Endodermal cell (in vitro differentiated cells): Measurements from ENCODE around the gene KCNG4. TPM values are rescaled to one million over a fixed set of nuclear protein-coding genes. Genes with fewer than 3 reads are reported as not detected.
A peak's percentile ranks its signal among the peaks of the same experiment; 100 is the strongest.

Experiments
- DNase-seq: peaks from one replicate; pipeline ENCODE4 v3.0.0-alpha.2; 2017
- H3K27ac ChIP-seq: 2 replicates; pipeline ENCODE4 v1.5.1; 2013; ENCODE audit warnings: mild to moderate bottlenecking, low read depth, low read length, moderate library complexity
- H3K27me3 ChIP-seq: 2 replicates; pipeline ENCODE4 v1.6.1; 2013; ENCODE audit warnings: mild to moderate bottlenecking, low read length, moderate library complexity; ENCODE audit not compliant: insufficient read depth, control insufficient read depth, poor library complexity, severe bottlenecking
- H3K36me3 ChIP-seq: 2 replicates; pipeline ENCODE4 v1.7.0; 2013; ENCODE audit warnings: mild to moderate bottlenecking, low read length, moderate library complexity; ENCODE audit not compliant: control insufficient read depth, insufficient read depth
- H3K4me1 ChIP-seq: one replicate; pipeline ENCODE4 v1.7.0; 2013; ENCODE audit warnings: low read length; ENCODE audit not compliant: control insufficient read depth, insufficient read depth
- H3K4me3 ChIP-seq: 2 replicates; pipeline ENCODE4 v1.5.1; 2013; ENCODE audit warnings: mild to moderate bottlenecking, low read length, moderate library complexity
- H3K9ac ChIP-seq: 2 replicates; pipeline ENCODE4 v1.6.1; 2013; ENCODE audit warnings: mild to moderate bottlenecking, low read length, moderate library complexity; ENCODE audit not compliant: poor library complexity, severe bottlenecking; ENCODE audit errors: extremely low read depth
- H3K9me3 ChIP-seq: 2 replicates; pipeline ENCODE4 v1.6.1; 2013; ENCODE audit warnings: mild to moderate bottlenecking, low read length, moderate library complexity; ENCODE audit not compliant: control insufficient read depth
- H3K27ac Mint-ChIP-seq: 2 replicates; pipeline ENCODE4 v1.8.0; 2020; ENCODE audit warnings: mixed read lengths
- H3K27me3 Mint-ChIP-seq: 2 replicates; pipeline ENCODE4 v1.8.0; 2021; ENCODE audit warnings: mild to moderate bottlenecking, mixed read lengths; ENCODE audit not compliant: insufficient read depth
- H3K36me3 Mint-ChIP-seq: 2 replicates; pipeline ENCODE4 v1.8.0; 2020; ENCODE audit warnings: low read depth, mixed read lengths
- H3K4me1 Mint-ChIP-seq: 2 replicates; pipeline ENCODE4 v1.8.0; 2020; ENCODE audit warnings: mixed read lengths
- H3K4me3 Mint-ChIP-seq: 2 replicates; pipeline ENCODE4 v1.8.0; 2020; ENCODE audit warnings: mild to moderate bottlenecking, moderate library complexity, mixed read lengths
- H3K9me3 Mint-ChIP-seq: 2 replicates; pipeline ENCODE4 v1.8.0; 2020; ENCODE audit warnings: mild to moderate bottlenecking, mixed read lengths
- CTCF ChIP-seq: fragments of 200-600 bp; sonication (generic); conservative IDR thresholded peaks from 2 replicates; pipeline ENCODE4 v1.5.0; 2021; ENCODE audit warnings: antibody characterized with exemption, mild to moderate bottlenecking
- WGBS, 2 experiments: methylation state at CpG; one replicate each; pipeline versions ENCODE4 v1.1.5 to v1.1.7; 2013; ENCODE audit warnings: missing lambda C conversion rate in 2 of 2, mixed read lengths in 1 of 2; ENCODE audit not compliant: insufficient coverage in 1 of 2, insufficient read length in 1 of 2; 5-methylcytosine and 5-hydroxymethylcytosine counted together
- total RNA-seq, 2 donors: library from RNA; stranded (reverse); fragmentation: NEBNext Ultra II Directional in 1 of 2; extraction: Animal tissue kit (Norgen Biotek cat#: 25700) in 1 of 2; gene quantifications; 2 replicates in 1 of 2; 3 replicates in 1 of 2; pipeline ENCODE4 v1.2.1, GENCODE V29; 2021

KCNG4 gene
- total RNA-seq, 2 donors from 2014 or later, result not detected

GRCh38 chr16:84278333-84278732, 38.5 kb upstream of the KCNG4 start:
- no peak overlapping the region for H3K27ac ChIP-seq

GRCh38 chr16:84277244-84277823, 37.5 kb upstream of the KCNG4 start:
- H3K27ac ChIP-seq, result no peak overlapping the region
- DNase-seq, result peak; percentile 92
- Mint-ChIP-seq H3K27ac (no peak overlapping the region), H3K27me3 (peaks cover 17% of the 10 kb centered on the region), H3K9me3 (no peaks in the 10 kb centered on the region), H3K4me1 (peaks cover 5% of the 10 kb centered on the region), H3K36me3 (no peaks in the 10 kb centered on the region), H3K4me3 (no peak overlapping the region)
- no peak overlapping the region for H3K4me3 ChIP-seq
- TF ChIP-seq CTCF, result peak; percentile 95
- no peaks in the 10 kb centered on the region for H3K36me3 ChIP-seq
- 35 to 41% methylated on average over 4 to 10 of the region's 10 CpGs for WGBS, 2 experiments
- peaks cover 51% of the 10 kb centered on the region for H3K27me3 ChIP-seq
- peaks cover 4% of the 10 kb centered on the region for H3K4me1 ChIP-seq
- H3K9ac ChIP-seq, result no peak overlapping the region
- H3K9me3 ChIP-seq, result no peaks in the 10 kb centered on the region

More at GRCh38 chr16:84278333-84278732, 38.5 kb upstream of the KCNG4 start:
- no peaks in the 10 kb centered on the region for H3K9me3 ChIP-seq
- H3K36me3 Mint-ChIP-seq, result no peaks in the 10 kb centered on the region
- no peak overlapping the region for H3K27ac Mint-ChIP-seq
- H3K27me3 ChIP-seq, result peaks cover 41% of the 10 kb centered on the region
- peaks cover 4% of the 10 kb centered on the region for H3K4me1 ChIP-seq
- peaks cover 19% of the 10 kb centered on the region for H3K27me3 Mint-ChIP-seq
- TF ChIP-seq CTCF, result no peak
- H3K4me1 Mint-ChIP-seq, result peaks cover 5% of the 10 kb centered on the region
- H3K4me3 Mint-ChIP-seq, result no peak overlapping the region
- no peak for DNase-seq
- no peaks in the 10 kb centered on the region for H3K9me3 Mint-ChIP-seq
- no peaks in the 10 kb centered on the region for H3K36me3 ChIP-seq
- H3K9ac ChIP-seq, result no peak overlapping the region
- WGBS, 2 experiments, result 91 to 94% methylated on average over 10 to 12 of the region's 12 CpGs
- no peak overlapping the region for H3K4me3 ChIP-seq

GRCh38 chr16:84275585-84276151, 35.9 kb upstream of the KCNG4 start:
- Histone ChIP-seq H3K4me3 (no peak overlapping the region), H3K27me3 (peaks cover 68% of the 10 kb centered on the region), H3K27ac (no peak overlapping the region), H3K36me3 (no peaks in the 10 kb centered on the region), H3K9me3 (no peaks in the 10 kb centered on the region), H3K4me1 (peaks cover 4% of the 10 kb centered on the region), H3K9ac (no peak overlapping the region)
- Mint-ChIP-seq H3K36me3 (no peaks in the 10 kb centered on the region), H3K4me1 (peaks cover 5% of the 10 kb centered on the region), H3K4me3 (no peak overlapping the region), H3K27ac (no peak overlapping the region), H3K9me3 (no peaks in the 10 kb centered on the region), H3K27me3 (peaks cover 12% of the 10 kb centered on the region)
- 90 to 96% methylated on average over 6 of the region's 6 CpGs for WGBS, 2 experiments
- TF ChIP-seq CTCF, result no peak
- no peak for DNase-seq
